B cell (primary cell): Measurements from ENCODE around the gene TEKT2. TPM values are rescaled to one million over a fixed set of nuclear protein-coding genes. Genes with fewer than 3 reads are reported as not detected.

Experiments
- ATAC-seq: fragments of 200-7000 bp; cut with Tn5 transposase; one replicate; pipeline ENCODE4 v1.10.0; 2021; ENCODE audit warnings: low read depth, mild to moderate bottlenecking, moderate number of reproducible peaks, moderate library complexity
- CTCF ChIA-PET: fragments of 350-600 bp; sonication (Branson Sonifier 250); formaldehyde crosslinking; loops from one replicate; lab custom pipeline; 2021; ENCODE audit warnings: antibody characterized with exemption, inconsistent platforms; lab: Charles Lee
- POLR2A ChIA-PET: fragments of 350-600 bp; sonication (Branson Sonifier 250); formaldehyde crosslinking; loops from one replicate; lab custom pipeline; 2021; ENCODE audit warnings: antibody characterized with exemption; lab: Charles Lee
- DNase-seq: peaks from one replicate; pipeline ENCODE4 v3.0.0; 2013
- H2AFZ ChIP-seq: 2 replicates; pipeline ENCODE4 v1.6.1; 2012; ENCODE audit warnings: mild to moderate bottlenecking, low read depth, low read length; ENCODE audit not compliant: insufficient read depth, poor library complexity, severe bottlenecking
- H3K27ac ChIP-seq, 2 donors: 1 replicate in 1 of 2; 2 replicates in 1 of 2; pipeline ENCODE4 v1.5.1; 2012 to 2013; ENCODE audit warnings: low read length in 2 of 2, mild to moderate bottlenecking in 2 of 2, moderate library complexity in 1 of 2
- H3K27me3 ChIP-seq, 4 experiments: fragments of 200-600 bp in 1 of 4; sonication (generic) in 1 of 4; replicated peaks in 1 of 4; 1 replicate in 2 of 4; 2 replicates in 2 of 4; pipeline versions ENCODE4 v1.6.1 to v1.7.0; 2013 to 2016; ENCODE audit warnings: low read length in 3 of 4, mild to moderate bottlenecking in 2 of 4, mixed read lengths in 1 of 4, moderate library complexity in 1 of 4; ENCODE audit not compliant: insufficient read depth in 4 of 4, control insufficient read depth in 3 of 4; ENCODE audit errors: control extremely low read depth in 1 of 4
- H3K36me3 ChIP-seq, 2 experiments: replicated peaks in 1 of 2; 1 replicate in 1 of 2; 2 replicates in 1 of 2; pipeline versions ENCODE4 v1.6.1 to v1.7.1; 2013; ENCODE audit warnings: low read length in 1 of 2; ENCODE audit not compliant: insufficient read depth in 2 of 2, control insufficient read depth in 1 of 2; ENCODE audit errors: control extremely low read depth in 1 of 2, extremely low read depth in 1 of 2
- H3K4me1 ChIP-seq, 2 donors: fragments of 200-600 bp in 1 of 2; sonication (generic) in 1 of 2; 1 replicate in 1 of 2; 2 replicates in 1 of 2; pipeline versions ENCODE4 v1.5.1 to v1.6.1; 2013 to 2017; ENCODE audit warnings: low read length in 2 of 2; ENCODE audit not compliant: control insufficient read depth in 2 of 2, insufficient read depth in 2 of 2
- H3K4me2 ChIP-seq: replicated peaks from 2 replicates; pipeline ENCODE3; 2012; ENCODE audit warnings: mild to moderate bottlenecking, low read depth, low read length; ENCODE audit not compliant: poor library complexity, severe bottlenecking
- H3K4me3 ChIP-seq, 5 experiments: fragments of 200-600 bp in 1 of 5; sonication (generic) in 1 of 5; 1 replicate in 3 of 5; 2 replicates in 2 of 5; pipeline versions ENCODE4 v1.5.1 to v1.7.0; 2011 to 2016; ENCODE audit warnings: low read length in 4 of 5, mild to moderate bottlenecking in 4 of 5, low read depth in 2 of 5, control low read depth in 1 of 5, moderate library complexity in 1 of 5; ENCODE audit not compliant: insufficient read depth in 1 of 5; ENCODE audit errors: control extremely low read depth in 1 of 5, extremely low read depth in 1 of 5
- H3K79me2 ChIP-seq: fragments of 200-600 bp; sonication (generic); one replicate; pipeline ENCODE4 v1.6.0; 2016; ENCODE audit warnings: low read length; ENCODE audit not compliant: control insufficient read depth, insufficient read depth
- H3K9ac ChIP-seq: fragments of 200-600 bp; sonication (generic); 2 replicates; pipeline ENCODE4 v1.6.1; 2017; ENCODE audit warnings: mild to moderate bottlenecking, low read length, moderate library complexity
- H3K9me3 ChIP-seq, 3 donors: one replicate each; pipeline versions ENCODE4 v1.6.1 to v1.7.1; 2013; ENCODE audit warnings: low read length in 2 of 3; ENCODE audit not compliant: control insufficient read depth in 2 of 3, insufficient read depth in 1 of 3; ENCODE audit errors: control extremely low read depth in 1 of 3
- H4K20me1 ChIP-seq: 2 replicates; pipeline ENCODE4 v1.6.0; 2012; ENCODE audit warnings: mild to moderate bottlenecking, low read length; ENCODE audit not compliant: insufficient read depth, control insufficient read depth, poor library complexity, severe bottlenecking
- H3K27ac Mint-ChIP-seq: one replicate; pipeline ENCODE4 v1.8.0; 2021; ENCODE audit warnings: mixed read lengths
- H3K27me3 Mint-ChIP-seq: one replicate; pipeline ENCODE4 v1.8.0; 2021; ENCODE audit warnings: mixed read lengths
- H3K4me1 Mint-ChIP-seq: one replicate; pipeline ENCODE4 v1.8.0; 2021; ENCODE audit warnings: mixed read lengths
- H3K4me3 Mint-ChIP-seq: one replicate; pipeline ENCODE4 v1.8.0; 2021; ENCODE audit warnings: mixed read lengths
- H3K9me3 Mint-ChIP-seq: one replicate; pipeline ENCODE4 v1.8.0; 2022; ENCODE audit warnings: mixed read lengths; ENCODE audit not compliant: insufficient read depth
- EZH2 ChIP-seq: IDR thresholded peaks from 2 replicates; pipeline ENCODE4 v1.6.1; 2012; ENCODE audit warnings: borderline replicate concordance, low read depth, mild to moderate bottlenecking, moderate library complexity, low read length; ENCODE audit not compliant: insufficient read depth, poor library complexity, severe bottlenecking
- WGBS: methylation state at CpG from one replicate; pipeline ENCODE4 v1.1.5; 2013; ENCODE audit warnings: missing lambda C conversion rate; ENCODE audit not compliant: insufficient coverage; 5-methylcytosine and 5-hydroxymethylcytosine counted together
- intact Hi-C: fragments of 100-400 bp; cut with micrococcal nuclease; formaldehyde crosslinking; loops from one replicate; pipeline ENCODE4 v1.10.0; 2022
- polyA plus RNA-seq: library from polyadenylated mRNA; depleted of rRNA; stranded (reverse); fragments of >200 nt; gene quantifications from 2 replicates; pipeline ENCODE4 v1.2.3, GENCODE V29; 2012
- total RNA-seq, 2 donors: library from RNA; stranded (reverse); fragments of 120-200 nt in 1 of 2; gene quantifications; 1 replicate in 1 of 2; 2 replicates in 1 of 2; pipeline versions ENCODE4 v1.2.3 to v1.2.4, GENCODE V29; 2013 to 2022
- TF ChIP-seq, protein P1 (sequence below): fragments of 200-600 bp; IDR thresholded peaks from one replicate; pipeline ENCODE4 v1.8.0; 2022; ENCODE audit warnings: antibody characterized with exemption, mild to moderate bottlenecking

TEKT2 gene
- total and polyA plus RNA-seq, 2 donors (not counting 1 experiment from before 2014, with no cell fraction given): not detected

DNA sequence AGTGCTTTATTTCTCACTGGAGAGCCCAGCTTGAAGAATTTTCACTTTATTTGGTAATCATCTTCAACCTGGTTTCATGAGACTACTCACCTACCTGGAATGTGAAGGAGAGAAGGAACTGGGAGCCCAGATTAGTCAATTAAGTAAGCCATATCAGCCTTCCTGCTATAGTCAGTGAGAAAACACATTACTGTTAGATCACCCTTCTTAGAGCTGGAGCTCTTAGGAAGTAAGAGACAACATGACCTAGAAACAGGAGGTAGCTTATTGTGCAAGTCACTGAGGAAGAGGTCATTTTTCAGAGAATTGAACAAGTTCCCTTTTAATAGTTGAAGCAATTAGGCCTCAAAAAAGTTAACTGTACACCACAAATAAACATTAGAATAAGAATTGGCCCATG, 49.2 kb upstream of the TEKT2 start:
- H3K4me2 ChIP-seq: no peak overlapping the region
- CTCF ChIA-PET: no interaction called here
- DNase-seq: no peak

DNA sequence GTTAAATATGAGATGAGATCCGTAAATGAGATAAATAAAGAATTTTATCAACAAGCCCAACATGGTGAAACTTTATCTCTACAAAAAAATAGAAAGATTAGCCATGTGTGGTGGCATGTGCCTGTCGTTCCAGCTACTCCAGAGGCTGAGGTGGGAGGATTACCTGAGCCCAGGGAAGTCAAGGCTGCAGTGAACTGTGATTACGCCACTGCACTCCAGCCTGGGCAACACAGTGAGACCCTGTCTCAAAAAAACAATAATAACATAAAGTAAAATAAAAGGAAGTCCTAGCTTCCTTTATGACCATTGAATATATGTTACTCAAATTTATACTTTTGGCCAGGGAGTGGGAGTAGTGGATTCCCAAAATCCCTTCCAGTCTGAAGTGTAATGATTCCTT, 48.7 kb upstream of the TEKT2 start:
- intact Hi-C loops: no loop called here
- H3K27me3 ChIP-seq: no peaks in the 10 kb centered on the region
- no peak overlapping the region for H3K27ac ChIP-seq
- Mint-ChIP-seq H3K4me3 (no peak overlapping the region), H3K27me3 (no peaks in the 10 kb centered on the region), H3K9me3 (no peaks in the 10 kb centered on the region), H3K4me1 (no peaks in the 10 kb centered on the region), H3K27ac (no peak overlapping the region)
- TF ChIP-seq, protein P1, sequence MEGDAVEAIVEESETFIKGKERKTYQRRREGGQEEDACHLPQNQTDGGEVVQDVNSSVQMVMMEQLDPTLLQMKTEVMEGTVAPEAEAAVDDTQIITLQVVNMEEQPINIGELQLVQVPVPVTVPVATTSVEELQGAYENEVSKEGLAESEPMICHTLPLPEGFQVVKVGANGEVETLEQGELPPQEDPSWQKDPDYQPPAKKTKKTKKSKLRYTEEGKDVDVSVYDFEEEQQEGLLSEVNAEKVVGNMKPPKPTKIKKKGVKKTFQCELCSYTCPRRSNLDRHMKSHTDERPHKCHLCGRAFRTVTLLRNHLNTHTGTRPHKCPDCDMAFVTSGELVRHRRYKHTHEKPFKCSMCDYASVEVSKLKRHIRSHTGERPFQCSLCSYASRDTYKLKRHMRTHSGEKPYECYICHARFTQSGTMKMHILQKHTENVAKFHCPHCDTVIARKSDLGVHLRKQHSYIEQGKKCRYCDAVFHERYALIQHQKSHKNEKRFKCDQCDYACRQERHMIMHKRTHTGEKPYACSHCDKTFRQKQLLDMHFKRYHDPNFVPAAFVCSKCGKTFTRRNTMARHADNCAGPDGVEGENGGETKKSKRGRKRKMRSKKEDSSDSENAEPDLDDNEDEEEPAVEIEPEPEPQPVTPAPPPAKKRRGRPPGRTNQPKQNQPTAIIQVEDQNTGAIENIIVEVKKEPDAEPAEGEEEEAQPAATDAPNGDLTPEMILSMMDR: no peak
- no peak for TF ChIP-seq EZH2
- H3K4me1 ChIP-seq: no peaks in the 10 kb centered on the region
- H4K20me1 ChIP-seq: no peaks in the 10 kb centered on the region
- H3K79me2 ChIP-seq: no peaks in the 10 kb centered on the region
- no peak overlapping the region for H2AFZ ChIP-seq
- no peak for DNase-seq
- H3K36me3 ChIP-seq: peaks cover 3 to 43% of the 10 kb centered on the region in 2 experiments
- H3K4me3 ChIP-seq: no peak overlapping the region
- no peaks in the 10 kb centered on the region for H3K9me3 ChIP-seq
- ChIA-PET CTCF (no interaction called here), POLR2A (no interaction called here)
- no peak overlapping the region for H3K9ac ChIP-seq
- no peak for ATAC-seq
- H3K4me2 ChIP-seq: no peak overlapping the region
- no CpG with 5 or more reads among the region's 3 CpGs for WGBS

More for the DNA sequence above, 49.2 kb upstream of the TEKT2 start:
- Histone ChIP-seq H3K27me3 (no peaks in the 10 kb centered on the region), H3K9ac (no peak overlapping the region), H3K4me3 (no peak overlapping the region), H2AFZ (no peak overlapping the region), H3K79me2 (no peaks in the 10 kb centered on the region), H3K36me3 (peaks cover 0 to 40% of the 10 kb centered on the region in 2 experiments), H3K9me3 (no peaks in the 10 kb centered on the region), H4K20me1 (no peaks in the 10 kb centered on the region), H3K4me1 (no peaks in the 10 kb centered on the region), H3K27ac (no peak overlapping the region)
- no peak for ATAC-seq
- POLR2A ChIA-PET: no interaction called here
- H3K4me3 Mint-ChIP-seq: no peak overlapping the region
- H3K27me3 Mint-ChIP-seq: no peaks in the 10 kb centered on the region
- intact Hi-C loops: no loop called here
- H3K4me1 Mint-ChIP-seq: no peaks in the 10 kb centered on the region
- H3K9me3 Mint-ChIP-seq: no peaks in the 10 kb centered on the region
- TF ChIP-seq, protein P1: no peak
- H3K27ac Mint-ChIP-seq: no peak overlapping the region
